Measurements from ENCODE around the gene TNPO2.
A peak's percentile ranks its signal among the peaks of the same experiment; 100 is the strongest.
"Not testable (repeated sequence)": the region's sequence is repeated elsewhere in the genome, so short reads cannot be mapped to it uniquely, and the experiment has no call there.

TNPO2 gene

GRCh38 chr19:12705169-12705568 lies 18.6 kb downstream of the TNPO2 start:
- DNase-seq: no peak

GRCh38 chr19:12703046-12703445 lies 20.7 kb downstream of the TNPO2 start:
- no peak for DNase-seq

- DNase-seq: no peak
These were observed 22.0 kb downstream of the TNPO2 start for GRCh38 chr19:12701596-12702282.

GRCh38 chr19:12698138-12698537 lies 25.6 kb downstream of the TNPO2 start:
- DNase-seq: no peak

- not testable (repeated sequence) for DNase-seq
These were observed 26.3 kb downstream of the TNPO2 start for GRCh38 chr19:12697425-12697824.

- peak; percentile 97 to 98 for DNase-seq
These were observed 27.1 kb downstream of the TNPO2 start, which contains the start of gene FBXW9 for GRCh38 chr19:12696366-12697335. Gene FBXW9 (minus strand): TSS chr19:12696631. CDS start chr19:12696581, 50 bp downstream.

GRCh38 chr19:12695997-12696365 lies 27.8 kb downstream of the TNPO2 start:
- DNase-seq: no peak

- DNase-seq: no peak
These were observed 28.2 kb downstream of the TNPO2 start for GRCh38 chr19:12695514-12695913.

GRCh38 chr19:12695096-12695495 lies 28.6 kb downstream of the TNPO2 start:
- DNase-seq: no peak

GRCh38 chr19:12694641-12695040 lies 29.1 kb downstream of the TNPO2 start:
- no peak for DNase-seq

- no peak for DNase-seq
These were observed 30.8 kb downstream of the TNPO2 start for GRCh38 chr19:12692960-12693359.

- no peak for DNase-seq
These were observed 34.0 kb downstream of the TNPO2 start for GRCh38 chr19:12689581-12690216.

GRCh38 chr19:12689012-12689411 lies 34.7 kb downstream of the TNPO2 start:
- no peak for DNase-seq

GRCh38 chr19:12687496-12688196 lies 36.1 kb downstream of the TNPO2 start, which contains the start of gene GNG14:
Gene GNG14 (plus strand): TSS chr19:12687998. CDS start chr19:12688049, 51 bp downstream.
- DNase-seq: no peak

GRCh38 chr19:12685831-12686230 lies 37.9 kb downstream of the TNPO2 start:
- no peak for DNase-seq

GRCh38 chr19:12681074-12681987 lies 42.4 kb downstream of the TNPO2 start, which contains the start of gene DHPS:
Gene DHPS (minus strand): TSS chr19:12681880. CDS start chr19:12681766, 114 bp downstream.
- DNase-seq: peak; percentile 84 to 88

GRCh38 chr19:12680034-12680433 lies 43.7 kb downstream of the TNPO2 start:
- no peak for DNase-seq

GRCh38 chr19:12678039-12678438 lies 45.7 kb downstream of the TNPO2 start:
- DNase-seq: not testable (repeated sequence)

GRCh38 chr19:12676928-12677327 lies 46.8 kb downstream of the TNPO2 start:
- DNase-seq: no peak

GRCh38 chr19:12676384-12676792 lies 47.3 kb downstream of the TNPO2 start:
- DNase-seq: peak; percentile 85

- no peak for DNase-seq
These were observed 47.8 kb downstream of the TNPO2 start for GRCh38 chr19:12675940-12676339.

Measured in activated CD4-positive, alpha-beta T cell treated with anti-CD3 and anti-CD28 coated beads, Interleukin-2, amount 50 U/mL, for 4 hours (primary cell).